Measurements from ENCODE around the gene ZMAT5. TPM values are rescaled to one million over a fixed set of nuclear protein-coding genes. Genes with fewer than 3 reads are reported as not detected.

ZMAT5 gene
- total and polyA plus RNA-seq, 9 of the 15 experiments (the other 6 are each of a cell fraction or from before 2014, with no cell fraction given) = 2.0 to 25.2 (median 11.9) TPM

DNA sequence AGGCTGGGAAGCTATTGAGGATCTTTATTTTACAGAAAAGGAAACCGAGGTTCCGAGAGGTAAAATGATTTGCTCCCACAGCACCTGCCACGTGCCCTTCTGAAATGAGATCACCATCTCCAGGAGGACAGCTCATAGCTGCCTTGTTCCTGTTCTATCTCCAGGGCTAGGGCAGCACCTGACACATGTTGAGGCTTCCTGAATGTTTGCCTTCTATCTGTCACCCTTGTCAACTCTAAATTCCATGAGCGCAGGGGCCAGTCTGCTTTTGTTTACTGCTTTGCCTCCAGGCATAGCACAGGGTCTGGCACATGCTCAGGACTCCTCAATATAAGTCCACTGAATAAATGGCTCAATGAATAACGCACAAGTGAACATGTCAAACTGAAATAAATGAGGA, 47.2 kb upstream of the ZMAT5 start (continued):
- TF ChIP-seq, protein P1, sequence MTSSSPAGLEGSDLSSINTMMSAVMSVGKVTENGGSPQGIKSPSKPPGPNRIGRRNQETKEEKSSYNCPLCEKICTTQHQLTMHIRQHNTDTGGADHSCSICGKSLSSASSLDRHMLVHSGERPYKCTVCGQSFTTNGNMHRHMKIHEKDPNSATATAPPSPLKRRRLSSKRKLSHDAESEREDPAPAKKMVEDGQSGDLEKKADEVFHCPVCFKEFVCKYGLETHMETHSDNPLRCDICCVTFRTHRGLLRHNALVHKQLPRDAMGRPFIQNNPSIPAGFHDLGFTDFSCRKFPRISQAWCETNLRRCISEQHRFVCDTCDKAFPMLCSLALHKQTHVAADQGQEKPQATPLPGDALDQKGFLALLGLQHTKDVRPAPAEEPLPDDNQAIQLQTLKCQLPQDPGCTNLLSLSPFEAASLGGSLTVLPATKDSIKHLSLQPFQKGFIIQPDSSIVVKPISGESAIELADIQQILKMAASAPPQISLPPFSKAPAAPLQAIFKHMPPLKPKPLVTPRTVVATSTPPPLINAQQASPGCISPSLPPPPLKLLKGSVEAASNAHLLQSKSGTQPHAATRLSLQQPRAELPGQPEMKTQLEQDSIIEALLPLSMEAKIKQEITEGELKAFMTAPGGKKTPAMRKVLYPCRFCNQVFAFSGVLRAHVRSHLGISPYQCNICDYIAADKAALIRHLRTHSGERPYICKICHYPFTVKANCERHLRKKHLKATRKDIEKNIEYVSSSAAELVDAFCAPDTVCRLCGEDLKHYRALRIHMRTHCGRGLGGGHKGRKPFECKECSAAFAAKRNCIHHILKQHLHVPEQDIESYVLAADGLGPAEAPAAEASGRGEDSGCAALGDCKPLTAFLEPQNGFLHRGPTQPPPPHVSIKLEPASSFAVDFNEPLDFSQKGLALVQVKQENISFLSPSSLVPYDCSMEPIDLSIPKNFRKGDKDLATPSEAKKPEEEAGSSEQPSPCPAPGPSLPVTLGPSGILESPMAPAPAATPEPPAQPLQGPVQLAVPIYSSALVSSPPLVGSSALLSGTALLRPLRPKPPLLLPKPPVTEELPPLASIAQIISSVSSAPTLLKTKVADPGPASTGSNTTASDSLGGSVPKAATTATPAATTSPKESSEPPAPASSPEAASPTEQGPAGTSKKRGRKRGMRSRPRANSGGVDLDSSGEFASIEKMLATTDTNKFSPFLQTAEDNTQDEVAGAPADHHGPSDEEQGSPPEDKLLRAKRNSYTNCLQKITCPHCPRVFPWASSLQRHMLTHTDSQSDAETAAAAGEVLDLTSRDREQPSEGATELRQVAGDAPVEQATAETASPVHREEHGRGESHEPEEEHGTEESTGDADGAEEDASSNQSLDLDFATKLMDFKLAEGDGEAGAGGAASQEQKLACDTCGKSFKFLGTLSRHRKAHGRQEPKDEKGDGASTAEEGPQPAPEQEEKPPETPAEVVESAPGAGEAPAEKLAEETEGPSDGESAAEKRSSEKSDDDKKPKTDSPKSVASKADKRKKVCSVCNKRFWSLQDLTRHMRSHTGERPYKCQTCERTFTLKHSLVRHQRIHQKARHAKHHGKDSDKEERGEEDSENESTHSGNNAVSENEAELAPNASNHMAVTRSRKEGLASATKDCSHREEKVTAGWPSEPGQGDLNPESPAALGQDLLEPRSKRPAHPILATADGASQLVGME (CRISPR knock-in tag; IDR thresholded peaks at IDR 0.05) = no peak
- TF ChIP-seq, protein P2, sequence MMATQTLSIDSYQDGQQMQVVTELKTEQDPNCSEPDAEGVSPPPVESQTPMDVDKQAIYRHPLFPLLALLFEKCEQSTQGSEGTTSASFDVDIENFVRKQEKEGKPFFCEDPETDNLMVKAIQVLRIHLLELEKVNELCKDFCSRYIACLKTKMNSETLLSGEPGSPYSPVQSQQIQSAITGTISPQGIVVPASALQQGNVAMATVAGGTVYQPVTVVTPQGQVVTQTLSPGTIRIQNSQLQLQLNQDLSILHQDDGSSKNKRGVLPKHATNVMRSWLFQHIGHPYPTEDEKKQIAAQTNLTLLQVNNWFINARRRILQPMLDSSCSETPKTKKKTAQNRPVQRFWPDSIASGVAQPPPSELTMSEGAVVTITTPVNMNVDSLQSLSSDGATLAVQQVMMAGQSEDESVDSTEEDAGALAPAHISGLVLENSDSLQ (IDR thresholded peaks at IDR 0.05) = no peak
- no peak for TF ChIP-seq PTTG1 (tag; IDR thresholded peaks at IDR 0.05; ENCODE audit: low read depth)
- TF ChIP-seq CXXC5 (CRISPR knock-in tag; IDR thresholded peaks at IDR 0.05) = no peak
